ENCODE data around the gene COL15A1.

The COL15A1 gene

GRCh38 chr9:99063522-99063921 lies 119.8 kb downstream of the COL15A1 start:
- no peak for DNase-seq

GRCh38 chr9:99066571-99066970 lies 122.9 kb downstream of the COL15A1 start:
- no peak for DNase-seq

GRCh38 chr9:99069075-99069474 lies 125.4 kb downstream of the COL15A1 start:
- DNase-seq = no peak

GRCh38 chr9:99069546-99069945 lies 125.8 kb downstream of the COL15A1 start:
- DNase-seq = no peak

- DNase-seq = no peak
Measured at GRCh38 chr9:99070681-99071080, 127.0 kb downstream of the COL15A1 start.

GRCh38 chr9:99071313-99072039 lies 127.8 kb downstream of the COL15A1 start:
- no peak for DNase-seq

- DNase-seq = no peak
Measured at GRCh38 chr9:99072040-99072394, 128.3 kb downstream of the COL15A1 start.

- DNase-seq = no peak
Measured at GRCh38 chr9:99073347-99073746, 129.6 kb downstream of the COL15A1 start.

GRCh38 chr9:99073985-99074901 lies 130.5 kb downstream of the COL15A1 start:
- DNase-seq = no peak

- no peak for DNase-seq
Measured at GRCh38 chr9:99074902-99075245, 131.2 kb downstream of the COL15A1 start.

GRCh38 chr9:99075246-99075912 lies 131.7 kb downstream of the COL15A1 start:
- DNase-seq = no peak

- DNase-seq = no peak
Measured at GRCh38 chr9:99076030-99076429, 132.3 kb downstream of the COL15A1 start.

- DNase-seq = peak; percentile 19
Measured at GRCh38 chr9:99076483-99077171, 132.9 kb downstream of the COL15A1 start.

GRCh38 chr9:99078717-99079116 lies 135.0 kb downstream of the COL15A1 start:
- no peak for DNase-seq

GRCh38 chr9:99079542-99079941 lies 135.8 kb downstream of the COL15A1 start:
- DNase-seq = no peak

- no peak for DNase-seq
Measured at GRCh38 chr9:99083051-99083450, 139.3 kb downstream of the COL15A1 start.

GRCh38 chr9:99085949-99086948 lies 142.5 kb downstream of the COL15A1 start:
- DNase-seq = no peak

- no peak for DNase-seq
Measured at GRCh38 chr9:99087462-99087861, 143.8 kb downstream of the COL15A1 start.

- DNase-seq = no peak
Measured at GRCh38 chr9:99090336-99091130, 146.8 kb downstream of the COL15A1 start.

- no peak for DNase-seq
Measured at GRCh38 chr9:99092643-99093491, 149.2 kb downstream of the COL15A1 start.
